A549 treated with Hydrocortisone at 1 μM for 4 hours (cell line): ENCODE results near the gene SUPT6H. TPM values are rescaled to one million over a fixed set of nuclear protein-coding genes. Genes with fewer than 3 reads are reported as not detected.

Source experiments
- total RNA-seq: library from RNA; stranded (reverse); fragments of 200-300 nt; extraction: Qiagen RNA extraction; gene quantifications from 5 replicates; pipeline ENCODE4 v1.2.3, GENCODE V29; 2022

Gene SUPT6H
- total RNA-seq: 68.7 to 82.6 TPM (median 69.4 TPM) in 5 replicates

GRCh38 chr17:28661635-28662526 is at the start of gene SUPT6H, which contains the start of gene SDF2:
Gene SUPT6H, plus strand, starts transcription at chr17:28662205. Its CDS starts 11,197 bp downstream, at chr17:28673402.
Gene SDF2, minus strand, starts transcription at chr17:28661906. Its CDS starts 30 bp downstream, at chr17:28661876.

GRCh38 chr17:28613931-28614381 is 48.0 kb upstream of the SUPT6H start, which contains the start of gene RSKR:
Gene RSKR, minus strand, starts transcription at chr17:28614185. Its CDS starts 24 bp downstream, at chr17:28614161.

GRCh38 chr17:28644787-28645575 is 17.0 kb upstream of the SUPT6H start, which contains the start of gene BLTP2:
Gene BLTP2, minus strand, starts transcription at chr17:28645158. Its CDS starts 102 bp downstream, at chr17:28645056.

GRCh38 chr17:28711723-28712031 is 49.7 kb downstream of the SUPT6H start, which contains the start of gene PROCA1:
Gene PROCA1, minus strand, starts transcription at chr17:28711888. Its CDS starts 228 bp downstream, at chr17:28711660.

GRCh38 chr17:28717578-28718332 is 55.8 kb downstream of the SUPT6H start, which contains the start of gene RAB34:
Gene RAB34, minus strand, starts transcription at chr17:28717868. Its CDS starts 602 bp downstream, at chr17:28717266.

GRCh38 chr17:28726226-28726626 is 64.2 kb downstream of the SUPT6H start, which contains the start of gene TLCD1:
Gene TLCD1, minus strand, starts transcription at chr17:28726233. Its CDS starts 136 bp downstream, at chr17:28726097.

GRCh38 chr17:28728364-28729200 is 66.6 kb downstream of the SUPT6H start, which contains the start of gene NEK8:
Gene NEK8, plus strand, starts transcription at chr17:28728788. Its CDS starts 26 bp downstream, at chr17:28728814.

GRCh38 chr17:28743243-28744103 is 81.5 kb downstream of the SUPT6H start, which contains the start of gene TRAF4:
Gene TRAF4, plus strand, starts transcription at chr17:28744011. Its CDS starts 102 bp downstream, at chr17:28744113.

Other genes starting within 250 kb of the SUPT6H start
- 0.08 to 0.18 TPM (median 0.12 TPM) in 5 replicates for gene SLC13A2, start 188.6 kb upstream of the SUPT6H start, total RNA-seq
- gene FOXN1, start 155.9 kb upstream of the SUPT6H start, total RNA-seq: 0.02 to 0.05 TPM in 2 of 5 replicates, not detected in the others
- 24.2 to 31.7 TPM (median 27.6 TPM) in 5 replicates for gene UNC119, start 109.6 kb upstream of the SUPT6H start, total RNA-seq
- 54.6 to 64.5 TPM (median 63.2 TPM) in 5 replicates for gene PIGS, start 90.7 kb upstream of the SUPT6H start, total RNA-seq
- gene ALDOC, start 85.3 kb upstream of the SUPT6H start, total RNA-seq: 1.3 to 2.7 TPM (median 2.1 TPM) in 5 replicates
- gene SPAG5, start 63.2 kb upstream of the SUPT6H start, total RNA-seq: 67.0 to 80.7 TPM (median 73.4 TPM) in 5 replicates
- 3.1 to 5.5 TPM (median 3.9 TPM) in 5 replicates for gene RSKR, start 48.0 kb upstream of the SUPT6H start, total RNA-seq
- 47.0 to 74.1 TPM (median 53.2 TPM) in 5 replicates for gene BLTP2, start 17.0 kb upstream of the SUPT6H start, total RNA-seq
- 80.3 to 86.5 TPM (median 81.6 TPM) in 5 replicates for gene SDF2, start 299 bp upstream of the SUPT6H start, total RNA-seq
- 0.93 to 1.2 TPM (median 1.2 TPM) in 5 replicates for gene PROCA1, start 49.7 kb downstream of the SUPT6H start, total RNA-seq
- gene RAB34, start 55.7 kb downstream of the SUPT6H start, total RNA-seq: 210 to 239 TPM (median 227 TPM) in 5 replicates
- 1,477 to 2,445 TPM (median 2,273 TPM) in 5 replicates for gene RPL23A, start 57.8 kb downstream of the SUPT6H start, total RNA-seq
- gene TLCD1, start 64.0 kb downstream of the SUPT6H start, total RNA-seq: 29.1 to 47.2 TPM (median 43.1 TPM) in 5 replicates
- 3.6 to 4.7 TPM (median 4.2 TPM) in 5 replicates for gene NEK8, start 66.6 kb downstream of the SUPT6H start, total RNA-seq
- 61.0 to 85.9 TPM (median 81.0 TPM) in 5 replicates for gene TRAF4, start 81.8 kb downstream of the SUPT6H start, total RNA-seq
- gene FAM222B, start 180.6 kb downstream of the SUPT6H start, total RNA-seq: 37.6 to 44.6 TPM (median 41.0 TPM) in 5 replicates
- gene ERAL1, start 192.8 kb downstream of the SUPT6H start, total RNA-seq: 86.8 to 92.5 TPM (median 88.1 TPM) in 5 replicates
- 78.7 to 90.2 TPM (median 85.3 TPM) in 5 replicates for gene FLOT2, start 235.5 kb downstream of the SUPT6H start, total RNA-seq
- 5.6 to 6.9 TPM (median 6.5 TPM) in 5 replicates for gene DHRS13, start 240.9 kb downstream of the SUPT6H start, total RNA-seq